Measurements from ENCODE around the gene DEFB121. TPM values are rescaled to one million over a fixed set of nuclear protein-coding genes. Genes with fewer than 3 reads are reported as not detected.

DEFB121 gene
- total and polyA plus RNA-seq, 10 of the 15 experiments (the other 5 are each of a cell fraction or from before 2014, with no cell fraction given): not detected

DNA sequence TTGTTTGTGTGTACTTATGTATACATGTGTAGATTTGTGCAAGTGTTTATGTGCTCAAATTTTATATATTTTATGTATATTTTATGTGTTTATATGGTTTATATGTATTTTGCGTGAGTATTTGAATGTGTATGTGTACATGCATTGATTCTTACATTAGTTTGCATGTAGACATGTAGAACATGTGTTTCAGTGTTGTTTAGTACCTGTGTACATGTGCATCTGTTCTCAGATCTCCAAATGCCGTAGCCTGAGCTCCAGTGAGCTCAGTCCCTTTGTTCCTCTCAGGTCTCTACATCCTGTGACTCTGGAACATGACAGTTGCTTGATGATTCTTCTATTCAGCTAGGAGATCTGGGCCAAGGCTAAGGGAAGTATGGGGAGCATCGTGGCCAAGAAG, 11.1 kb downstream of the DEFB121 start:
- in situ Hi-C loops (cut with MboI) (no loop called here), intact Hi-C loops (cut with micrococcal nuclease; ENCODE audit: unreplicated experiment) (no loop called here)
- 10% methylated on average over 3 of the region's 3 CpGs for WGBS (ENCODE audit: insufficient coverage, insufficient replicate concordance, low lambda C conversion rate, missing lambda C conversion rate)
- no peak overlapping the region for H3K27ac ChIP-seq (ENCODE audit: control insufficient read depth, insufficient read depth)
- POLR2A ChIA-PET: no interaction called here
- no peak for DNase-seq (ENCODE audit: low read depth, low spot score)
- no peaks in the 10 kb centered on the region for H3K36me3 ChIP-seq (ENCODE audit: control insufficient read depth in 2 of 2, insufficient read depth in 2 of 2, low read length in 1 of 2)
- ATAC-seq: no peak
- no peaks in the 10 kb centered on the region for H4K20me1 ChIP-seq (ENCODE audit: control insufficient read depth, insufficient read depth)
- no peaks in the 10 kb centered on the region for H3K79me2 ChIP-seq (ENCODE audit: control insufficient read depth, insufficient read depth, low read length)
- BruUV-seq (replicated peaks): no TSS peak
- H3K9ac ChIP-seq (ENCODE audit: control insufficient read depth, insufficient read depth, low read length): no peak overlapping the region
- H2AFZ ChIP-seq (ENCODE audit: control insufficient read depth, low read depth, low read length): no peak overlapping the region
- no peaks in the 10 kb centered on the region for H3K27me3 ChIP-seq (replicated peaks in 1 of 2; ENCODE audit: control insufficient read depth in 2 of 2, insufficient read depth in 2 of 2, low read length in 1 of 2)
- FAIRE-seq: no peak
- RAD21 ChIA-PET (ENCODE audit: unreplicated experiment): no interaction called here
- SMC1A ChIA-PET (ENCODE audit: uncharacterized antibody, unreplicated experiment): no interaction called here
- no peak for TF ChIP-seq SREBF2 (IDR thresholded peaks at IDR 0.05; ENCODE audit: low read length)
- no peak for TF ChIP-seq BCL11A (IDR thresholded peaks at IDR 0.05; ENCODE audit: low read depth, low read length)
- TF ChIP-seq, protein P1, sequence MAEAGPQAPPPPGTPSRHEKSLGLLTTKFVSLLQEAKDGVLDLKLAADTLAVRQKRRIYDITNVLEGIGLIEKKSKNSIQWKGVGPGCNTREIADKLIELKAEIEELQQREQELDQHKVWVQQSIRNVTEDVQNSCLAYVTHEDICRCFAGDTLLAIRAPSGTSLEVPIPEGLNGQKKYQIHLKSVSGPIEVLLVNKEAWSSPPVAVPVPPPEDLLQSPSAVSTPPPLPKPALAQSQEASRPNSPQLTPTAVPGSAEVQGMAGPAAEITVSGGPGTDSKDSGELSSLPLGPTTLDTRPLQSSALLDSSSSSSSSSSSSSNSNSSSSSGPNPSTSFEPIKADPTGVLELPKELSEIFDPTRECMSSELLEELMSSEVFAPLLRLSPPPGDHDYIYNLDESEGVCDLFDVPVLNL (IDR thresholded peaks at IDR 0.05; ENCODE audit: low read depth, low read length): no peak
- TF ChIP-seq GATAD2B (conservative IDR thresholded peaks at IDR 0.05; ENCODE audit: low read depth): no peak
- no peak for TF ChIP-seq MEF2A (IDR thresholded peaks at IDR 0.05; ENCODE audit: insufficient read depth, low read depth, low read length)
- TF ChIP-seq RFX5 (IDR thresholded peaks at IDR 0.05; ENCODE audit: low read depth, low read length): no peak
- no peak for TF ChIP-seq HDAC6 (IDR thresholded peaks at IDR 0.05; ENCODE audit: unreplicated experiment)
- TF ChIP-seq, protein P2, sequence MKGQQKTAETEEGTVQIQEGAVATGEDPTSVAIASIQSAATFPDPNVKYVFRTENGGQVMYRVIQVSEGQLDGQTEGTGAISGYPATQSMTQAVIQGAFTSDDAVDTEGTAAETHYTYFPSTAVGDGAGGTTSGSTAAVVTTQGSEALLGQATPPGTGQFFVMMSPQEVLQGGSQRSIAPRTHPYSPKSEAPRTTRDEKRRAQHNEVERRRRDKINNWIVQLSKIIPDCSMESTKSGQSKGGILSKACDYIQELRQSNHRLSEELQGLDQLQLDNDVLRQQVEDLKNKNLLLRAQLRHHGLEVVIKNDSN (IDR thresholded peaks at IDR 0.05; ENCODE audit: borderline replicate concordance, extremely low read length, insufficient read depth, low read depth, low read length): no peak
- TF ChIP-seq RB1 (IDR thresholded peaks at IDR 0.05; ENCODE audit: borderline replicate concordance): no peak
- no peak for TF ChIP-seq SREBF1 (IDR thresholded peaks at IDR 0.05; ENCODE audit: low read length)
- no peak for TF ChIP-seq MXI1 (IDR thresholded peaks at IDR 0.05; ENCODE audit: low read depth, low read length)
- no peak for TF ChIP-seq BRCA1 (IDR thresholded peaks at IDR 0.05; ENCODE audit: low read depth, low read length)
- TF ChIP-seq ZZZ3 (IDR thresholded peaks at IDR 0.05; ENCODE audit: control insufficient read depth, insufficient read length, low read depth): no peak
- TF ChIP-seq, protein P3, sequence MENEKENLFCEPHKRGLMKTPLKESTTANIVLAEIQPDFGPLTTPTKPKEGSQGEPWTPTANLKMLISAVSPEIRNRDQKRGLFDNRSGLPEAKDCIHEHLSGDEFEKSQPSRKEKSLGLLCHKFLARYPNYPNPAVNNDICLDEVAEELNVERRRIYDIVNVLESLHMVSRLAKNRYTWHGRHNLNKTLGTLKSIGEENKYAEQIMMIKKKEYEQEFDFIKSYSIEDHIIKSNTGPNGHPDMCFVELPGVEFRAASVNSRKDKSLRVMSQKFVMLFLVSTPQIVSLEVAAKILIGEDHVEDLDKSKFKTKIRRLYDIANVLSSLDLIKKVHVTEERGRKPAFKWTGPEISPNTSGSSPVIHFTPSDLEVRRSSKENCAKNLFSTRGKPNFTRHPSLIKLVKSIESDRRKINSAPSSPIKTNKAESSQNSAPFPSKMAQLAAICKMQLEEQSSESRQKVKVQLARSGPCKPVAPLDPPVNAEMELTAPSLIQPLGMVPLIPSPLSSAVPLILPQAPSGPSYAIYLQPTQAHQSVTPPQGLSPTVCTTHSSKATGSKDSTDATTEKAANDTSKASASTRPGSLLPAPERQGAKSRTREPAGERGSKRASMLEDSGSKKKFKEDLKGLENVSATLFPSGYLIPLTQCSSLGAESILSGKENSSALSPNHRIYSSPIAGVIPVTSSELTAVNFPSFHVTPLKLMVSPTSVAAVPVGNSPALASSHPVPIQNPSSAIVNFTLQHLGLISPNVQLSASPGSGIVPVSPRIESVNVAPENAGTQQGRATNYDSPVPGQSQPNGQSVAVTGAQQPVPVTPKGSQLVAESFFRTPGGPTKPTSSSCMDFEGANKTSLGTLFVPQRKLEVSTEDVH (IDR thresholded peaks at IDR 0.05; ENCODE audit: low read depth, partially characterized antibody): no peak
- TF ChIP-seq, protein P4, sequence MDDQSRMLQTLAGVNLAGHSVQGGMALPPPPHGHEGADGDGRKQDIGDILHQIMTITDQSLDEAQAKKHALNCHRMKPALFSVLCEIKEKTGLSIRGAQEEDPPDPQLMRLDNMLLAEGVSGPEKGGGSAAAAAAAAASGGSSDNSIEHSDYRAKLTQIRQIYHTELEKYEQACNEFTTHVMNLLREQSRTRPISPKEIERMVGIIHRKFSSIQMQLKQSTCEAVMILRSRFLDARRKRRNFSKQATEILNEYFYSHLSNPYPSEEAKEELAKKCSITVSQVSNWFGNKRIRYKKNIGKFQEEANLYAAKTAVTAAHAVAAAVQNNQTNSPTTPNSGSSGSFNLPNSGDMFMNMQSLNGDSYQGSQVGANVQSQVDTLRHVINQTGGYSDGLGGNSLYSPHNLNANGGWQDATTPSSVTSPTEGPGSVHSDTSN (IDR thresholded peaks at IDR 0.05; ENCODE audit: insufficient replicate concordance, low read depth, low read length): no peak
- TF ChIP-seq ZSCAN29 (IDR thresholded peaks at IDR 0.05): no peak
- TF ChIP-seq YBX1 (IDR thresholded peaks at IDR 0.05): no peak
- CTCF ChIA-PET: no interaction called here
- no peaks in the 10 kb centered on the region for H3K4me1 ChIP-seq (ENCODE audit: control insufficient read depth, insufficient read depth, low read length)
- no peak overlapping the region for H3K4me3 ChIP-seq
- no peak overlapping the region for H3K4me2 ChIP-seq (ENCODE audit: control insufficient read depth, insufficient read depth)
- H3K9me3 ChIP-seq (replicated peaks; ENCODE audit: control insufficient read depth, insufficient read depth, low read length): no peaks in the 10 kb centered on the region

All from GM12878 (cell line).